ENCODE data around the gene EXD3.

Gene EXD3

DNA sequence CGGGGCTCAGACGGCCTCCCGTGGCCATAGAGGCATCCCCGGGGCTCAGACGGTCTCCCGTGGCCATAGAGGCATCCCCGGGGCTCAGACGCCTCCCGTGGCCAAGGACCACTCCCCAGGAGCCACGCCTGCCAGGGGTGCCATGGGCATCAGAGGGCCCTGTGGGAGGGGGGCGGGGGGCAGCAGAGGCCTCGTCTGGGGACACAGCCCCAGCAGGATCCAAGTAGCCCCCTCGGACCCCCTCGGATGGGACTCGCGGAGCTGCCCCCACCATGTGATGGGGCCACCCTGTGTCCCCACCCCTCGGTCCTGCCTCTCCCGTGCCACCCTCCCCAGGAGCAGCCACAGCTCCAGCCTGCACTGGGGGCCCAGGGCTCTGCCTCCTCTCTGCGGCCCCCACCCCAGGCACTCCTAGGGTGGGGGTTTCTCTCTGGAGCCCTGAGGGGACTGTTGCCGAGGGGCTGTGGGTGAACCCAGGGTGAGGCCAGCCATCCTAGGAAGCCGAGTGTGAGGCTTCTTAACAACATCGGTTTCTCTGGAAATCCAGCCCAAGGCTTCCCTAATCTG lies 15.7 kb upstream of the EXD3 start:
- no peak for TF ChIP-seq JUND (IDR thresholded peaks at IDR 0.05; ENCODE audit: low read depth)
- DNase-seq (ENCODE audit: low read depth in 1 of 2, low spot score in 1 of 2) = no peak
- in situ Hi-C loops (cut with HindIII; ENCODE audit: low pct_unique_long_range_greater_than_20kb, low sequenced_read_pairs) = no loop called here

DNA sequence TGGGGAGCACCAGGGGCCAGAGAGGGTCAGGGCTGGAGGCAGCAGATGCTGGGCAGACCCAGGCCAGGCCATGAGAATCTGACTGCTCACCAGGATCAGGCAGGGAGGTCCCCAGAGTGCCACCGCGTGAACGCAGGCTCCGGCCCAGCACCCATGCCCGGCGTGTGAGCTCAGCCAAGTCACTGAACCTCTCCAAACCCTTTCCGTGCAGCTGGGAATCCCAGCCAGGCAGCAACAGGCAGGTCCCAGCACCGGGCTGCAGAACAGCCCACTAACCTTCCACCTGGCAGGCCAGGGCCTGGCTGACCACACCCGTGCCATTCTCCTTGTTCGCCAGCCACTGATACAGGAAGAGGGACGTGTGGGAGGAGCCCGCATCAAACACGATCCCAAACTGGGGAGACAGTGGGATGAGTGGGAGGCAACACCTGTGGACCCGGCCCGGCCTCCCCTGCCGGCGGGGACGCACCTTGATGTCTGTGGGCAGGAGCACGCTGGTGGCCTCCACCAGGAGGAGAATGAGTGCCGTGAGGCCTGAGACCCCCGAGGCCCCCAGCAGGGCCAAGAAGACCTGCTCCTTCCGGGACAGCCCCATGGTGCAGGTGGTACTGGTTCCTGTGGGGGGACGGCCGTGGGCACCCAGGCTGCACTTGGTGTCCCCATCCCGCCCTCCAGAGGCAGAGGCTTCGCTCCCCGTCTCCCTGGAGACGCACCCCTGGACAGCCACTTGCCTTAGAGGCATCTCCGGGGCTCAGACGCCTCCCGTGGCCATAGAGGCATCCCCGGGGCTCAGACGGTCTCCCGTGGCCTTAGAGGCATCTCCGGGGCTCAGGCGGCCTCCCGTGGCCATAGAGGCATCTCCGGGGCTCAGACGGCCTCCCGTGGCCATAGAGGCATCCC lies 15.0 kb upstream of the EXD3 start:
- no peak for TF ChIP-seq JUND (IDR thresholded peaks at IDR 0.05; ENCODE audit: low read depth)
- no peak for DNase-seq (ENCODE audit: low read depth in 1 of 2, low spot score in 1 of 2)
- in situ Hi-C loops (cut with HindIII; ENCODE audit: low pct_unique_long_range_greater_than_20kb, low sequenced_read_pairs) = no loop called here

- no peak for TF ChIP-seq JUND (IDR thresholded peaks at IDR 0.05; ENCODE audit: low read depth)
Observed at GRCh38 chr9:137436761-137437600, 14.0 kb upstream of the EXD3 start.

GRCh38 chr9:137435980-137436760 lies 13.2 kb upstream of the EXD3 start:
- DNase-seq (ENCODE audit: low read depth in 1 of 2, low spot score in 1 of 2) = peak; percentile 92 to 98
- in situ Hi-C loops (cut with HindIII; ENCODE audit: low pct_unique_long_range_greater_than_20kb, low sequenced_read_pairs) = no loop called here
- TF ChIP-seq JUND (IDR thresholded peaks at IDR 0.05; ENCODE audit: low read depth) = peak; percentile 90

More at GRCh38 chr9:137436761-137437600, 14.0 kb upstream of the EXD3 start:
- in situ Hi-C loops (cut with HindIII; ENCODE audit: low pct_unique_long_range_greater_than_20kb, low sequenced_read_pairs) = no loop called here
- no peak for DNase-seq (ENCODE audit: low read depth in 1 of 2, low spot score in 1 of 2)

- in situ Hi-C loops (cut with HindIII; ENCODE audit: low pct_unique_long_range_greater_than_20kb, low sequenced_read_pairs) = no loop called here
- no peak for TF ChIP-seq JUND (IDR thresholded peaks at IDR 0.05; ENCODE audit: low read depth)
- DNase-seq (ENCODE audit: low read depth in 1 of 2, low spot score in 1 of 2) = no peak
Observed at GRCh38 chr9:137435381-137435891, 12.5 kb upstream of the EXD3 start.

- no peak for TF ChIP-seq JUND (IDR thresholded peaks at IDR 0.05; ENCODE audit: low read depth)
- DNase-seq (ENCODE audit: low read depth in 1 of 2, low spot score in 1 of 2) = no peak
- in situ Hi-C loops (cut with HindIII; ENCODE audit: low pct_unique_long_range_greater_than_20kb, low sequenced_read_pairs) = no loop called here
Observed at GRCh38 chr9:137434498-137435380, 11.8 kb upstream of the EXD3 start.

- TF ChIP-seq JUND (IDR thresholded peaks at IDR 0.05; ENCODE audit: low read depth) = no peak
Observed at GRCh38 chr9:137433916-137434431, 11.0 kb upstream of the EXD3 start.

DNA sequence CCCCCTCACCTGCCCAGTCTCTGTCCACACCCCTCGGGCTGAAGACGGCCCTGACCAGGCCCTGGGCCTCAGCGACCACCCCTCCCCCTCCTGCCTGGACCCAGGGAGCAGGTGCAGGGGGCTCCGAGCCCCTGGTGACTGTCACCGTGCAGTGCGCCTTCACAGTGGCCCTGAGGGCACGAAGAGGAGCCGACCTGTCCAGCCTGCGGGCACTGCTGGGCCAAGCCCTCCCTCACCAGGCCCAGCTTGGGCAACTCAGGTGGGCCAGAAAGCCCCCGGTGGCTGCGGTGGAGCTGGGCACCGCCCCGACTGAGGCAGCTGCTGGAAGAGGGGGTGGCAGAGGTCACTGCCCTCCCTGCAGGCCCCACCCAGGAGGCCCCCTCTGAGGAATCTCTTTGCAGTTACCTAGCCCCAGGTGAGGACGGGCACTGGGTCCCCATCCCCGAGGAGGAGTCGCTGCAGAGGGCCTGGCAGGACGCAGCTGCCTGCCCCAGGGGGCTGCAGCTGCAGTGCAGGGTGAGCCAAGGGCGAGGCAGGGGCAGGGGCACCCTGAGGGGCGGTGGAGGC lies 10.5 kb upstream of the EXD3 start:
- in situ Hi-C loops (cut with HindIII; ENCODE audit: low pct_unique_long_range_greater_than_20kb, low sequenced_read_pairs) = no loop called here
- no peak for TF ChIP-seq JUND (IDR thresholded peaks at IDR 0.05; ENCODE audit: low read depth)
- no peak for DNase-seq (ENCODE audit: low read depth in 1 of 2, low spot score in 1 of 2)

More at GRCh38 chr9:137433916-137434431, 11.0 kb upstream of the EXD3 start:
- DNase-seq (ENCODE audit: low read depth in 1 of 2, low spot score in 1 of 2) = no peak
- in situ Hi-C loops (cut with HindIII; ENCODE audit: low pct_unique_long_range_greater_than_20kb, low sequenced_read_pairs) = no loop called here

- no peak for DNase-seq (ENCODE audit: low read depth in 1 of 2, low spot score in 1 of 2)
- TF ChIP-seq JUND (IDR thresholded peaks at IDR 0.05; ENCODE audit: low read depth) = no peak
- in situ Hi-C loops (cut with HindIII; ENCODE audit: low pct_unique_long_range_greater_than_20kb, low sequenced_read_pairs) = no loop called here
Observed at GRCh38 chr9:137432687-137433348, 9.9 kb upstream of the EXD3 start.

DNA sequence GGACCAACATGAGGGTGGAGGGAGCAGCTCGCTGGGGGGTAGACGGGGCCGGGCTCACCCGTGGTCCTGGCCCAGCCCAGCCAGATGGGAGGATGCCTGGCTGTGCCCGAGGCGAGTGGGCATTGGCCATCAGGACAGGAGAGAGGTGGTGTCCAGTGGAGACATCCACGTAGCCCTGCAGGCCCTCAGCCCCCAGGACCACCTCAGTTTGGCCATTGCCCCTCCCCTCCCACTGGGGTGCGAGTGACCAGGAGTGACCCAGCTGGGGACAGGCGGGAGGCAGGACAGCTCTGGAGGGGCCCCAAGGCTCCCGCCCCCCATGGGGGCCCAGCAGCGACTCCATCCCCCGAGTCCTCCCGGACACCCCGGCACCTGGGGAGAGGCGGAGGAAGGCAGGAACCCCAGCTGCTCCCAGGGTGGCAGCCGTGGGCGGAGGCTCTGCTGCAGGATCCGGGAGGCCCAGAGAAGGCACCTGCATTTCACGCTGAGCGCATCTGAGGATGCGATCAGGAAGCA lies 8.5 kb upstream of the EXD3 start:
- DNase-seq (ENCODE audit: low read depth in 1 of 2, low spot score in 1 of 2) = no peak
- in situ Hi-C loops (cut with HindIII; ENCODE audit: low pct_unique_long_range_greater_than_20kb, low sequenced_read_pairs) = no loop called here
- no peak for TF ChIP-seq JUND (IDR thresholded peaks at IDR 0.05; ENCODE audit: low read depth)

Measured in T47D (cell line).